Glomerular visceral epithelial cell (primary cell): ENCODE measurements around the gene MYOF.
"Not testable (repeated sequence)": the region's sequence is repeated elsewhere in the genome, so short reads cannot be mapped to it uniquely, and the experiment has no call there.

Source experiments
- DNase-seq: peaks from one replicate; pipeline ENCODE4 v3.0.0-alpha.2; 2016; ENCODE audit errors: extremely low spot score

Gene MYOF

DNA sequence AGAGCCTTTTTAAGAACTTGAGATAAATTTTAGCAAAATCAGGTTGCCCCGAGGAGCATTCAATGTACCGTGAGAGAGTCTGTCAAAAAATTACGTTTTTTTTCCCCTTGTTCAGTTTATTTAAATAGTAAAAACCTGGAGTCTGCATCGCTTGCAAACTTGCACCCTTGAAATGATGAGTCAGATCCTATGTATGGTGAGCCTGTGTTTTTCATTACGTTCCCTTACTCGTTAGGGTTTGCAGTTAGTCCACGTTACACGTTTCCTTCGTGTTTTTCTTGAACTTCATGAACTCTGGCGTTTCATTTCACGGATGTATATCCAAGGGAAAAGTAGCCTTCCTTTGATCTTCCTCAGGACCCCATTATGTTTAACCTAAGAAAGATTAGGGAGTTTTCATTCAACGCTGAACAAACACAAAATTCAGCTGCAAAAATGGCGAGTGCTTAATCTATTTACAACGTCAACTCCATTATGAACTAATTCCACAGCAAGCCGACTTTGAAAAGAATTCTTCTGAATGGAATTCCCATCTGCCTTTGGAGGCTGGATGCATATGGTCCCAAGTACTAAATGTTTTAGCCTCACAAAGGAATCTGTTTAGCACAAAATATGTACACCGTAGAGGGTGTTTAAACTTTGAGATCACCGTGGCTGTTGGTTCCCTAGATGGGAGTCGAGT, 182.4 kb downstream of the MYOF start:
- DNase-seq, result no peak

DNA sequence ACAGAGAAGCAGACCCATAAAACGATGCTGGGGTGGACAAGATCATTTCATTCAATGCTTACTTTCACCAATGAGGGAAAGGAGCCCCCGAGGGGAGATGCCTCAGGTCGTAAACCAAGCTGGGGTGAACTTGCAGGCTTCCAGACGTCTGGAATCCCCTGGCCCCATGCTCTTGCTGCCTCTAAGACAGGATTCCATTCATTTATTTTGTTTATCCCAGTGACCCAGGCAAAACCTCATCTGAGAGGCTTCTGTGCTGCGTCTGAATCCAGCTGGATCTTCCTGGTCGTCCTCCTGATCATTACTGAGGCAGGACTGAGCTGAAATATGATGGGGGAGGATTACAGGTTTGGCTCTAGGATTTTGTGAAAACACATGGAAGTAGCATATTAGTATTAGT, 182.9 kb downstream of the MYOF start:
- no peak for DNase-seq

DNA sequence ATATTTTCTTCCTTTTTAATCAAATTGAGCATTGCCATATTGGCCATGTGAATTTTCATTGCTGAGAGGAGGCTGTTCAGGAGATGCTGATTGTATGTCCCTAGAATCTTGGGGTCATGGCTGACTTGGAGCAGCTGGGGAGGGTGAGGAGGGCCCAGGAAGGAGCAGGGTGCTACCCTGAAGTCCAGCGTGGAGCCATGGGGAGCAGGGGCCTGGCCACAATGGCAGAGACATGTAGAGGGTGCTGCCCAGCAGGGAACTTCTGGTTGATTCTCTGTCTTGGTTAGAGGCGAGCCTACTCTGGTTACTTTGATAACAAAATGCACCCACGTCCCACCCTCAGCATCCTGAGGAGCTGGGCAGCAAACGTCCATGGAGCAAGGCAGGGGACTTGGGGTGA, 186.0 kb downstream of the MYOF start:
- DNase-seq, result no peak

DNA sequence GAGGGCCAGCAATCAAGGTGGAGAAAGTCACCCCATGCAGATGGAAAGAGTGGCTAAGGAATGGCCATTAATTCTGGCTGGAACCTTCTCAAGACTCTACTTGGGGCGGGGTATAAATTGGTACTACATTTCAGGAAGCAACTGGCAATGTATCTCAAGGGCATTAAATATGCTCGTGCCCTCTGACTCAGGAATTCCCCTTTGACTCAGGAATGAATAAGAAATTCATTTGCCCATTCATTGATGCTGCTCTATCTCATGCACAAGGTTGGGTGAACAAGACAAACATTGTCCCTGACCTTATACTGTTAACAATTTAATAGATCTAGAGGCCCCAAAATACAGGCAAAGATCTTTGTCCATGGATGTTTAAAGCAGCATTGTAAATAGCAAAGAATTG, 188.1 kb downstream of the MYOF start:
- DNase-seq, result peak; percentile 40

DNA sequence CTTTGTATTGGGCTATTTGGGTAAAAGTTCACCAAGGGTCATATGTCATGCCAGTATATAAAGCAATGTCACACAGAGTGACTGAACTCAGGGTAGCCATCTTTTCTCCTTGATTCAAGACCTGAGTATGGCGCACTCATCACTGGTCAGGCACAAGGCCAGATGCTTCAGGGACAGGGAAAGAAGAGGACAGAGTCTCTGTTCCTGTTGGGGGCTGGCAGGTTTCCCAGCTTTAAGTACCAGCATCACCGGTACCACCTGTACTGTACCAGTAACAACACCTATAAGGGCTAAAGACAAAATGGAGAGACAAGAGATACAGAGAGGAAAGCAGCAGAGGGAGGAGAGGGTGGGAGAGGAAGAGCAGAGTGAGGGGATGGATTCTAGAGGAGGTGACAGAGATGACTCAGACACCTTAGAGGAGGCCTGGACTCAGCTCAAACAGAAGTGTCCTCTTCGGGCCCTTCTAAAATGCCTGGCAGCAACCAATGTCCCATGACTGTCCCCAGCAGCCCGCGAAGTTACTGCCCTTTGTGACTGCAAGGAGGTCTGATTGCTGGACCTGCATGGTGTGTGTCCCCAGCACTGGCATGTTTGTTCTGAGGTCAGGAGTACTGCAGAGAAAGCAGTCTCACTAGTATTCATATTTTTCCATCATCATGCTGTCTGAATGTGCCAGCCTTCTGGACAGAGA, 191.3 kb downstream of the MYOF start:
- no peak for DNase-seq

DNA sequence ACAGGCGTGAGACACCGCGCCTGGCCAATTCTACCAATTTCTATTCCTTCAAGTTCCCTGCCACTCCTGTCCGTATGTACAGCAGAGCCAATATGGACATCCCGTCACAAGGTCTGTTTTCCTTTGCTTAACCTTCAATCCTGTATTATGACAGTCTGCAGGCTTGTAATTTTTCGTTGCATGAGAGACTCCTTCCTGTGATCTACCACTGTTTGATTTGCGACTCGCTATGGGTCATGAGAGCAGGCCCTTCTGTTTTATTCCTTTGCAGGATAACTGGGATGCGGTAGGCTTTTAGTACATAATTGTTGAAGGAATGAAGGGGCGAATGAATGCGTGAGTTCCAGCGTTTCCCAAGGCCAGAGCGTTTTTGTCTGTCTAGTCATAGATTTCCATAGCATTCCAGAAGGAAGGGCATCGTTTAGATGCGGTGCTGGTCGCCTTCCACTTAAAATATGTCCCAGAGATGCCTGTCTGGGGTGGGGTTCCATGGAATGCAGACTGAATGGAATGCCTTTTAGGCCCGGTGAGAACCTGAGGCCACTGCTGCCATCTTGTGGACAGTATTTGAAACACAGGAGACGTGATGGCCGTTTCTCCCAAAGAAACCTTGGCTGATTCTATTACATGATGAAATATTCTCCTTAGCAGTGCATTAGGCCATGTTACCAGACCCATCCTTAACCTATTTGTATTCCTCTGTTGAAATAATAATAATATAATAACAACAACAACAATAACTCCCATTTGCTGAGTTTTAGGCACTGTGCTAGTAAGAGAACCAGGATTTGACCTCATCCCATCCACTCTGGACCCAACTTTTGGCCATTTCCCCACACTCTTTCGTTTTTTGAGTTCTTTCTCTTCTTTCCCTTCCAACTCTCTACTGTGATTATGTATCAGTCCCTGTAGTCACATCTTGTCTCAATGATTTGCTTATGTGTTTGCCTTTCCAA, 193.2 kb downstream of the MYOF start:
- peak; percentile 90 for DNase-seq

DNA sequence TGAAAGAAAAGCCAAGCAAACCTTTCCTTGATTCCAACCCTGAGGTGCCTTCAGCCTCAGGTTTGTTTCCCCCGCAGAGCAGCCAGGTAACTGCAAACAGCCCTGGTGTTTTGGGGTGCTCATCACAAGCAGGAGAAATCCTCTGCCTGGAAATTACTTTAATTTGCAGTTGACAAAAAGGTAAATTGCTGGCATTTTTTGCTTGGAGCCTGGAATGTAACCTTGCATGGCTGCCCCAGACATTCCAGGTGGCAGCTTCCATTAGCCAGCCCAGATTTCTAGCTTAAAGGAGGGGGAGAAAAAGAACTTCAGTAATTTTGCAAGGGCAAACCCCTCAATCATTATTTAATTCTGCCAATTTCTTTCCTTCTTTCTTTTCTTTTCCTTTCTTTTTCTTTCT, 194.4 kb downstream of the MYOF start:
- peak; percentile 17 for DNase-seq

DNA sequence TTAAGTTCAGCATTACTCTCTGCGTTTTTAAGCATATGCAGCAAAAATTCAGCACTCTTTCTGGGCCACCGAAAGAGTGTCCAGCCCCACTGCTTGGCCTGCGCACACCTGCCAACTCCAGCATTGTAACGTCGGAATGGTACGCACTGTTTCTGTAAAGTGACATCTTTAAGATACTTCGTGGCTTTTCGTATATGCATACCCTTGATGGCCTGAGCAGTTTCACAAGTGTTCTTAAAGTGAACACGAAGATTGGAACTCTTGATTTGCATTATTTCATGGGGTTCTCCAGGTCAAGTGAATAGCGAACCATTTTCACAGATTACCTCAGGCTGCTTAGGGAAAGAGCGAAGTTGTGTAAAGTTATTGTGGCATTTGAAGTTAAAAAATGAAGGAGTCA, 197.9 kb downstream of the MYOF start:
- not testable (repeated sequence) for DNase-seq

DNA sequence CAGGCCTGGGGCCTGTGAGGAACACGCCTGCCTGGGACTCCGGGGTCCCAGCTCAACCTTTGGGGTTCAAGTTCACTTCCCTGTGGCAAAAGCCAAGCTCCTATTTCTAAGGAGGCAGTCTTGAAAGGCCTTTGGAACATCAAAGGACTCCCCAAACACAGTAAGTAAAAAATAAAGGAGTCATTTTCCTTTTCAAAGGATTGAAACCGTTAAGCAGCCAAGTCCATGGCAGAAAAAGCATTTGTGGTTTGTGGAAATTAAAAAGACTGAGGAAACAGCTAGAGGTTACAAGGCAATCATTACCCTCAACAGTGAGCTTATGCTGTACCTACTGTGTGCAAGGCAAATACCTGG, 200.8 kb downstream of the MYOF start:
- no peak for DNase-seq

DNA sequence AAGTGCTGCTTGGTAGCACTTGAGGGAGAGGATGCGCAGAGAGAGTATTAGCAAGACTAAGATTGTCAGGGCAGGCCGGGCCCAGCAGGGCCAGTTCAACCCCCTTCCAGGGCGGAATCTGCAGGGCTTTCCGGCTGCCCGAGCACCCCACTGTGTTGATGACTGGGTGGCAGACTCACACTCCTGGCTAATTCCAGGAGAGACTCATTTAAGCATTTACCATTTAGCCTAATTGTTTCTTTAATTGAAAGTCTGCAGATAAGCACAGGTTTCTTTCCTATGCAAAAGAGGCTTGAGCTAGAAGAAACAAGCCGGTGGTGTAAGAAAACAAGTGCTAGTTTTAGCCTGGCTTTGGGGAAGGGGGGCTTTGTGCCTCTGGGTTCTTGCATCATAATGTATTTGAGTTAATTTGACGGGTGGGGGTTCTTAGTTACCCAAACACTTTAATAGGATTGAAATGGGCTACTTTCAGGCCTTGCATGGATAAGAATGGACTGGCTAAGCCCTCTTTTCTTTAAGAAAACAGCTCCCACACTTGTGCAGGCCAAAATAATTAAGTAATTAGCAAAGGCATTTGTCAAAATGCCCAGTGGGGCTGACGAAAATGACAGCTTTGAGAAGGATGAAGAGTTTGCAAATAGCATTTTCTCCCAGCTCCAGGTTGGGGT, 201.3 kb downstream of the MYOF start:
- DNase-seq, result no peak

DNA sequence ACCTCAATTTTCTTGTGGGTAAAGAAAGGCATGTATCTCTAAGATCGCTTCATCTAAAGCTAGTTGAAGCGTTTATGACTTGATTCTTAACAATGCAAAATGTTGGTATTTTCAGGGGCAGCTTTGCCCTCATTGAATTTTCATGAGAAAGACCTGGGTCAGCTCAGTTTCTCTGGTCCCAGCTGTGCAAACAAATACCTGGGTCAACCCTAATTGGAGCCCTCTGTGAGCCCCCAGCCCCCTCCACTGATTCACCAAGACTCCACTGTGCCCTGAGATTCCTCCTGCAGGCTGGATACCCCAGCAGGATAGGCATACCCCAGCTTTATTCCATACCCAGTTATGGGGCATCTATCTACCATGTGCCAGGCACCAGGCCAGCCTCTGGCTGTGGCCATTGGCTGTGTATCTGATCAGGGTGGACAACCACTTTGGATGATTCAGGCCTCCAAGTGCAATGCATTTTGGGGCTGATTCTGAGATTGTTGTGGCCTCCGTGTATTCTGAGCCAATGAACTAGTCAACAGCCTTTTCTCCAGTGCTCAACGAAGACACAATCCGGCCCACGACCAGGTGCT, 201.9 kb downstream of the MYOF start:
- no peak for DNase-seq

DNA sequence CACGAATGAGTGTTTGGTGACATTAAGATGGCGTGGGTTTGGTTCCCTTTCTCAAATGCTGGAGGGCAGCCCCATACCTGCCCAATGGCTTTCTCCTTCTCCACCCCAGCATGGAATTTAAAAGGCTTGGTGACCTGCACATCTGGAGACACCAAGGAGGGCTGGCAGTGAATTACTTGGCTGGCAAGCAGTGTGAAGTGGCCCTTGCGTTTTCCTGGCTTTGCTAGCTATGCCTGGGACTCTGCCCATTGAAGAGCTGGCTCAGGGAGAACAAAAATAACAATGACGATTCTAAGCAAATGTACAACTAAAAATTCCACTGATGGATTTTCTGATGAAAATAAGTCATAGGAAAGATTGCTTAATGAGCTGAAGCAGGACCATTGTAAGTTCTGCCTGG, 204.8 kb downstream of the MYOF start:
- DNase-seq, result no peak

DNA sequence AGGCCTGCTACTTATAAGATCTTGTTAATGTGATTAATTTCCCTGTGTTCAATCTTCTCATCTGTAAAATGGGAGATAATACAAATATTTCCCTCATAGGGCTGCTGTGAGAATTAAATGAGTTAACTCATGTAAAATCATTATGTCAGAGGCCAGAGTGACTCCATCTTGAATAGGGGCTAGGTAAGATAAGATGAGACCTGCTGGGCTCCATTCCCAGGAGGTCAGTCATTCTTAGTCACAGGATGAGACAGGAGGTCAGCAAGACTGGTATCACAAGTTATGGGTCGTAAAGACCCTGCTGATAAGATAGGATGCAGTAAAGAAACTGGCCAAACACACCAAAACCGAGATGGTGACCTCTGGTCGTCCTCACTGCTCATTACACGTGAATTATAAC, 207.7 kb downstream of the MYOF start:
- DNase-seq, result no peak

DNA sequence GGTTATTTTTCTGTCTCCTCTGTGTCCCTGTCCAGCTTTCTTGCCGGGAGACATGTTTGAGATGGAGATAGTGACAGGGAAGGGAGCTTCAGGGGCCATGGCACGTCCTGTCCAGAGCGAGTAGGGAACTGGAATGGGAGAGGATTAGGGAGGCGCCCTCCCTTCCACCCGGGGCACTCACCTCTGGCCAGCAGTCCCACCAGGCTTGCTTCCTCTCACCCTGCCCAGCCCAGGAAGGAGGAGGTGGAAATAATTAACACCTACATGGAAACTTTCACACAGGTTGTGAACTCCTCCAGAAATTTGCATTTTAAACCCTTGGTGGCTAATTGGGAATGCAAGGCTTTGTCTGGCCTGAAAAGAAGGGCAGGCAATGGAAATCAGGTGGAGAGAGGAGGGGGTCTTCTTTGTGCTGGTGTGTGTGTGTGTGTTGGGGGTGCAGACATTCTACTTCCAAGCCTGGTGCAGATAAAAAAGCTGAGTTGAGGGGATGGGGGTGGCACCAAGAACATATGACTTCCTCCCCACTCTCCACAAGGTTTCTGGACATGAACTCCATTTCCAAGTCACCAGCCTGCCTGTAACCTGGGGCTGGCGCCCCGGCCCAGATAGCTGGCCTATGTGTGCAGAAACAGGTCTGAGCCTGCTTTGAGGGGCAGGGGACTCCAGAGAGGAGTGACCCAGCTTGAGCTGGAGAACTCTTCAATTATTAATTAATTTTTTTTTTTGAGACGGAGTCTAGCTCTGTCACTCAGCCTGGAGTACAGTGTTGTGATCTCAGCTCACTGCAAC, 209.1 kb downstream of the MYOF start:
- DNase-seq, result no peak

DNA sequence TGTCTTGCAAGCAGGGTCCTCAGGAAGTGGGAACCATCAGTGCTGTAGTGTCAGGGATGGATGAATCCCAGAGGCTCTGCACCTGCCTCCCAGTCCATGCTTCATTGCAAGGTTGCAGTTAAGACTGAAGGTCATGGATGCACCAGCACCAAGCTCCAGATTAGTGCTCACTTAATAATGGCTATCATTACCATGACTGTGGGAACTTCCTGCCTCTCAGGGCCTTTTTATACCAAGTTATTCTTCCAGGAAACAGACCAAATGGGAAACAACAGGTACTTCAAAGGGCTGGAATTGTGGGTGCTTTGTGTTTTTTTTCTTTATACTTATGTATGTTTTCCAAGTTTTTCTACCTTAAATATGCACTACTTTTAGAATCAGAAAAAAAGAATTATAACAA, 210.8 kb downstream of the MYOF start:
- DNase-seq, result no peak

DNA sequence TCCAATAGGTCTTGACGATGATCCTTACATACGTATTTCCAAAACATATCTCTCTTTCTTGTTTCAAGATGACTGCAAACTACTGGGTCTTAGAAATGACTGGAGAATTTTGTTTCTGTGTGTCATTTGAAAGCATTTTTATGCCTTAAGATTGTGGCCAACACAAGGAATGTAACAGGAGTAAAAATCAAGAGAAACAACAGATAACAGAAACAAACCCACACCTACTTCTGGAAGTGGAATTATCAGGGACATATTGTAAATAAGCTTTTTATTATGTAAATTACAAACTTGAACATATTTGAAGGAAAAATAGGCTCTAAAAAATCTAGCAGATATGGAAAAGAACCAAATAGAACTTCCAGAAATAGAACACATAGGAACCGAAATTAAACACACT, 212.9 kb downstream of the MYOF start:
- DNase-seq, result no peak

DNA sequence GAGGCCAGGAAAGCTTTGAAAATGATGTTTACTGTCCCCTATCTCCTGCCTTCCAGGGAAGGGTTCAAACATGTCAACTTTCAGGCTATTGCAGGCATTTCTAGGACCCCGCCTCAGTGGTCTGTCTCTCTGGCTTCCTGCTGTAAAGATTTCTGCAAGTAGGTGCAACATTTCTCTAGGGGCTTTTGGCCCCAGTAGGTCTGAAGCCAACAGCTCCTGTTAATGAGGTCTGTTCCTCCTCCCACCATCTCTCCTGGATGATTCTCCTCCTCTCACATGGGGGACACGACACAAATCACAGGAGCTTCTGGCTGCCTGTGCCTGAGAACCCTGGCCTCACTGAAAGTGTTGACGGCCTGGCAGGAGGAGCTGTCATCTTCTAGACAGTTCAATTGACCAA, 214.1 kb downstream of the MYOF start:
- no peak for DNase-seq

DNA sequence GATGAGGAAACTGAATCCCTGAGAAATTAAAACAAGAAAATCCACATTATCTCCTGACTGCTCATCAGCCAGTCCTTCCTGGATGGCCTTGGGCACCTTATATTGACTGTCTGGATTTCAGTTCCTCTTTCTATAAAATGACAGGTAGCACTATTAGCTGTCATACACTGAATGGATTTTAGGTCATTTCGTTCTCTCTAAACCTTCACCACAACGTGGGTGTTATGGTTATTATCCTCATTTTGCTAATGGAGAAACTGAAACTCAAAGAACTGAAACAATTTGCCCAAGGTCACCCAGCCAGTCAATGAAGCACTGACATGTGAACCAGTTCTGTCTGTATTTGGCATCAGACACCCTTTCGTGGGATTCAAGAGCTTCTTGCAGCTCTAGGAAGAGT, 214.6 kb downstream of the MYOF start:
- no peak for DNase-seq

DNA sequence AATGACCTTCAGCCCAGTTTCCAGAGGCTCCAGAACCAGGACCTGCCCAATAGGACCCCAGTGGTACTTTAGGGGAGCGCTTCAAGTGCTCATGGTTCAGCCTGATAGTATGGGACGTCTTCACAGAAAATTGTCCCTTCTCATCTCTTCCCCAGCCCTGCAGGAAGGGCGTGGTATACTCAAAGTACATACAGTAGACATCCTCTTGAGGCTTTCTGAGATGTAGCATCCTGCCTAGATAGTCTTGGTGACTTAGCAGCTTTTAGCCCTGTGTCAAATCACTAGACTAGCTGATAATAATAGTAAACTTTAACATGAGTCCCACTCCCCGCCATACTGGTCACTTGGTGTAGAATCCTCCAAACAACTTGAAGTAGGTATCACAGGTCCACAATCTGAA, 215.3 kb downstream of the MYOF start:
- no peak for DNase-seq

DNA sequence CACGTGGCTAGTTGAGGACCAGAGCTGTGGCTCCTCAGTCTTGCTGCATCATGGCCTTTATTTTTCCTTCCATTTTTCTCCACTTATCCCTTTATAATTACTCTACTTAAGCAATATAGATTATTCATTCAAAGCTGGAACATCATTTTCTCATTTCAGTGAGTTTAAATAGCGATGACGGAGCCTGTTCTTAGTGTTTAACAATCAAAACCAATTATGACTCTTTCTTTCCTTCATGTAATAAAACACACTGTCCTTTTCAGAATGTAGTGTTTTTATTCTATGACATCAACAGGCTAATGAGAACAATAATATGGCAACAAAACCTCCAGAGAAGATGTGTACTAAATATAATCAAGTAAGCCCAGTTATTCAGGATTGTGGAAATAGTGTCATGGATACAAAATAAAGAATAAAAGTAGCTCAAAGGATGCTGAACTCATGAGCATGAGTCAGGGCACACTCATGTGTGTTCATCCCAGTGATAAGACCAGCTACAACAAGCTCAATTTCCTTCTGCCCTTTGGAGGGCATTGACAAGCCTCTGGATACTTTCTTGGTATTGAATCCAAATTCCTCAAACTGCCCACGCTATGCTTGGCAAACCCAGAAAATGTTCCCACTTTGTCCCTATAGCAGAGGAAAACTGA, 220.0 kb downstream of the MYOF start:
- no peak for DNase-seq

DNA sequence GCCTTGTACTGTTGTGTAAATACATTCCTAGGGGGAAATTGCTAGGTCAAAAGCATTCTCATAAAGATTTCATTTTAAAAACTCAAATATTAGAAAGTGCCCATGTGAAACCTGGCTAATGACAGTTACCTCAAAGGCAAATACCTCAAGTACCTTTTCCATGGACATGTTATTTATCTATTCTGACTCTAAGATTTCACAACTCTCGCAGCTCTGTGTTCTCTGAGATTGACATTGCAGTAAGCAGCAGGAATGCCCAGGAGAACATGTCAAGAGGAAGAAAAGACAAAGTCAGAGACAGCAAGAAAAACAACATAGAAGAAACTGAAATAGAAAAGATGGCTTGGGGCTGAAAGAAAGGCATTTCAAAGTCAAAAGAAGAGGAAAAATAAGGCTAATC, 221.0 kb downstream of the MYOF start:
- no peak for DNase-seq
